Transverse colon (tissue), 4 donors: ENCODE data around the gene ACLY. TPM values are rescaled to one million over a fixed set of nuclear protein-coding genes. Genes with fewer than 3 reads are reported as not detected.
"Not testable (repeated sequence)": the region's sequence is repeated elsewhere in the genome, so short reads cannot be mapped to it uniquely, and the experiment has no call there.

Source experiments
- DNase-seq: peaks from one replicate; pipeline ENCODE4 v3.0.0-alpha.2; 2019
- H3K27ac ChIP-seq, 4 donors: fragments of 200-600 bp; sonication (generic); 2 replicates each; pipeline ENCODE4 v1.5.1; 2016 to 2018; ENCODE audit warnings: inconsistent platforms in 4 of 4
- H3K27me3 ChIP-seq: fragments of 200-600 bp; sonication (generic); 2 replicates; pipeline ENCODE4 v1.5.1; 2017; ENCODE audit warnings: inconsistent platforms
- H3K36me3 ChIP-seq, 4 donors: fragments of 200-600 bp; sonication (generic); 2 replicates each; pipeline ENCODE4 v1.5.1; 2017 to 2019; ENCODE audit warnings: inconsistent platforms in 4 of 4
- H3K4me1 ChIP-seq, 4 donors: fragments of 200-600 bp; sonication (generic); 2 replicates each; pipeline ENCODE4 v1.5.1; 2017 to 2020; ENCODE audit warnings: inconsistent platforms in 4 of 4
- H3K4me3 ChIP-seq, 4 donors: fragments of 200-600 bp; sonication (generic); 1 replicate in 1 of 4; 2 replicates in 3 of 4; pipeline versions ENCODE4 v1.5.1 to v1.6.1; 2017 to 2019; ENCODE audit warnings: inconsistent platforms in 4 of 4
- H3K9me3 ChIP-seq, 2 donors: fragments of 200-600 bp; sonication (generic); 2 replicates each; pipeline ENCODE4 v1.5.1; 2017 to 2019; ENCODE audit warnings: inconsistent platforms in 2 of 2
- EP300 ChIP-seq: sonication (generic); formaldehyde crosslinking; IDR thresholded peaks from one replicate; pipeline ENCODE4 v1.6.1; 2017; ENCODE audit warnings: antibody characterized with exemption, low read depth
- POLR2A ChIP-seq: fragments of 450-650 bp; IDR thresholded peaks from one replicate; pipeline ENCODE4 v1.6.1; 2016; ENCODE audit warnings: antibody characterized with exemption, mild to moderate bottlenecking, moderate library complexity
- POLR2AphosphoS5 ChIP-seq, 3 donors: sonication (generic); formaldehyde crosslinking; IDR thresholded peaks; one replicate each; pipeline ENCODE4 v1.6.1; 2016; ENCODE audit warnings: antibody characterized with exemption in 3 of 3
- WGBS, 2 donors: methylation state at CpG; one replicate each; pipeline ENCODE4 v1.1.5; 2018; ENCODE audit warnings: low coverage in 1 of 2; 5-methylcytosine and 5-hydroxymethylcytosine counted together
- in situ Hi-C, 4 donors: fragments of 200-750 bp; cut with MboI; loops; one replicate each; pipeline versions ENCODE4 v1.15.0 to v1.15.1; 2017; ENCODE audit warnings: low sequenced_read_pairs in 3 of 4, low pct_ligation_motif_present in 1 of 4, low pct_unique_long_range_greater_than_20kb in 1 of 4
- intact Hi-C: fragments of 100-400 bp; cut with DNase I; formaldehyde crosslinking; loops from one replicate; pipeline ENCODE4 v1.15.1; 2023; ENCODE audit warnings: low total_unique reads
- total RNA-seq, 4 donors: library from RNA; depleted of rRNA; stranded (reverse); fragments of >200 nt; gene quantifications; one replicate each; pipeline ENCODE4 v1.1.0, GENCODE V29; 2016
- TF ChIP-seq, protein P1 (sequence below), 5 experiments: fragments of 200-600 bp in 3 of 5; fragments of 450-650 bp in 2 of 5; sonication (generic) in 3 of 5; IDR thresholded peaks; 1 replicate in 2 of 5; 2 replicates in 3 of 5; pipeline ENCODE4 v1.5.1; 2016 to 2017; ENCODE audit warnings: antibody characterized with exemption in 5 of 5, inconsistent platforms in 3 of 5, mild to moderate bottlenecking in 2 of 5, moderate library complexity in 1 of 5

The ACLY gene
- total RNA-seq, 4 donors from 2014 or later, result 39.2 to 69.2 (median 51.9) TPM

GRCh38 chr17:41835214-41835799 is 83.4 kb downstream of the ACLY start:
- H3K9me3 ChIP-seq, result no peaks in the 10 kb centered on the region
- WGBS, 2 donors, result 15% methylated on average over 13 of the region's 13 CpGs; no CpG with 5 or more reads in 1 of the 2 donors
- H3K36me3 ChIP-seq, result peaks cover 0 to 6% (median 0%) of the 10 kb centered on the region in 4 donors
- intact Hi-C loops (no loop called here), in situ Hi-C loops (no loop called here)
- no peaks in the 10 kb centered on the region for H3K27me3 ChIP-seq
- peak overlapping the region; percentile 59 to 87 (median 76) for H3K27ac ChIP-seq
- TF ChIP-seq, protein P1, sequence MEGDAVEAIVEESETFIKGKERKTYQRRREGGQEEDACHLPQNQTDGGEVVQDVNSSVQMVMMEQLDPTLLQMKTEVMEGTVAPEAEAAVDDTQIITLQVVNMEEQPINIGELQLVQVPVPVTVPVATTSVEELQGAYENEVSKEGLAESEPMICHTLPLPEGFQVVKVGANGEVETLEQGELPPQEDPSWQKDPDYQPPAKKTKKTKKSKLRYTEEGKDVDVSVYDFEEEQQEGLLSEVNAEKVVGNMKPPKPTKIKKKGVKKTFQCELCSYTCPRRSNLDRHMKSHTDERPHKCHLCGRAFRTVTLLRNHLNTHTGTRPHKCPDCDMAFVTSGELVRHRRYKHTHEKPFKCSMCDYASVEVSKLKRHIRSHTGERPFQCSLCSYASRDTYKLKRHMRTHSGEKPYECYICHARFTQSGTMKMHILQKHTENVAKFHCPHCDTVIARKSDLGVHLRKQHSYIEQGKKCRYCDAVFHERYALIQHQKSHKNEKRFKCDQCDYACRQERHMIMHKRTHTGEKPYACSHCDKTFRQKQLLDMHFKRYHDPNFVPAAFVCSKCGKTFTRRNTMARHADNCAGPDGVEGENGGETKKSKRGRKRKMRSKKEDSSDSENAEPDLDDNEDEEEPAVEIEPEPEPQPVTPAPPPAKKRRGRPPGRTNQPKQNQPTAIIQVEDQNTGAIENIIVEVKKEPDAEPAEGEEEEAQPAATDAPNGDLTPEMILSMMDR (IDR thresholded peaks at IDR 0.05), result no peak
- TF ChIP-seq POLR2A (no peak), EP300 (no peak), POLR2AphosphoS5 (IDR thresholded peaks at IDR 0.05) (no peak)
- peaks cover 0 to 12% (median 10%) of the 10 kb centered on the region in 4 donors for H3K4me1 ChIP-seq
- H3K4me3 ChIP-seq, result peak overlapping the region; percentile 65 to 83 (median 76)
- no peak for DNase-seq

DNA sequence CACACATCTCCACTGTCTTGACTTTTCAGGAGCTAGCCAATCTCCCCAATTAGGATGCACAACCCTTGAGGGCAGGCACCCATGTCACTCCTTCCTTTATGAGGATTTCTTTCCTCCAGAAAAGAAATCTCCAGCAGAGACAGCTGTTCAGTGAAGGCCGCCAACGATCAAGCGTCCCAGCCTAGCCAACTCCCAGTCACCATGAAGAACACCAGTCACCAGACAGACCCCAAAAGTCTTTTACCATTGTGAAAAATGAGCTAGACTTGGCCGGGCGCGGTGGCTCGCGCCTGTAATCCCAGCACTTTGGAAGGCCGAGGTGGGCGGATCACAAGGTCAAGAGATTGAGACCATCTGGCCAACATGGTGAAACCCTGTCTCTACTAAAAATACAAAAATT is 88.8 kb downstream of the ACLY start:
- WGBS, 2 donors, result 87% methylated on average over 10 of the region's 10 CpGs; no CpG with 5 or more reads in 1 of the 2 donors
- in situ Hi-C loops, H3K4me3 ChIP-seq, H3K9me3 ChIP-seq, H3K4me1 ChIP-seq, H3K36me3 ChIP-seq, H3K27me3 ChIP-seq, intact Hi-C loops, H3K27ac ChIP-seq, DNase-seq: not testable (repeated sequence)

DNA sequence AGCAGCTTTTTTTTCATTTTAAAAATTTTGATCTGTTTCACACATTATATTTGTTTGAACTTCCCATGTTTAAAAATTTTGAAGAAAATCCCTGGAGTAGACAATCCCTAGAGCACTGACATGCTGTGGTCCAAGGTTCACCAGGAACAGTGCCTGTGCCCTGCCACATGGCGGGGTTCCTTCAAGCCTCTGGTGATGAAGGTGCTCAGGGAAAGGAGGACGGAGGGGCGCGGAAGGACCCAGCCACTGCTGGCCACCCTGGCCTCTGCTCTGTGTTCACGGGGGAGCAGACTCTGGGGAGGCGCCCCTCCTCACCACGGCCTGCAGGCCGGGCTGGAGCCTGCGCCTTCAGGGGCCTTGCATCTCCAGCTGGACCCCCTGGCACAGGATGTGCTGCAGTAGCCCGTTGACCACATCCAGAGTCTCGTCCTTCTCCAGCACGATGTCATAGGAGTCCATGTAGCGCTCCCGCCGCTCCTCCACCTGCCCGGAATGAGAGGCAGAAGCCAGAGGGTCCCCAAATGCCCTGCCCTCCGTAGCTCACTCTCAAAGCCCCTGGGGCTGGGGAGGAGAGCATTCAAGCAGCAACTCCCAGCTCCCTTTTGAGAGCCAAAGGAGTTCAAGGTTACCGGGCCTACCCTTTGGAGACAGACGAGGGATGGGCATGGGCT is 93.4 kb downstream of the ACLY start:
- no peak overlapping the region for H3K4me3 ChIP-seq
- no peaks in the 10 kb centered on the region for H3K4me1 ChIP-seq
- in situ Hi-C loops, result no loop called here
- no peak for TF ChIP-seq EP300
- TF ChIP-seq, protein P1 (IDR thresholded peaks at IDR 0.05), result no peak
- TF ChIP-seq POLR2A, result no peak
- no peak for TF ChIP-seq POLR2AphosphoS5 (IDR thresholded peaks at IDR 0.05)
- H3K27ac ChIP-seq, result no peak overlapping the region
- intact Hi-C loops, result no loop called here
- H3K27me3 ChIP-seq, result no peaks in the 10 kb centered on the region
- no peaks in the 10 kb centered on the region for H3K9me3 ChIP-seq
- 90 to 100% methylated on average over 1 to 19 of the region's 19 CpGs for WGBS, 2 donors
- no peaks in the 10 kb centered on the region for H3K36me3 ChIP-seq
- DNase-seq, result no peak

- H3K4me3 ChIP-seq, result no peak overlapping the region
- no peaks in the 10 kb centered on the region for H3K36me3 ChIP-seq
- no peaks in the 10 kb centered on the region for H3K4me1 ChIP-seq
- no peak overlapping the region for H3K27ac ChIP-seq
- in situ Hi-C loops (no loop called here), intact Hi-C loops (no loop called here)
- H3K9me3 ChIP-seq, result no peaks in the 10 kb centered on the region
- TF ChIP-seq POLR2AphosphoS5 (IDR thresholded peaks at IDR 0.05), result no peak
- TF ChIP-seq EP300, result no peak
- no peak for TF ChIP-seq POLR2A
- TF ChIP-seq, protein P1 (IDR thresholded peaks at IDR 0.05), result no peak
- 57 to 67% methylated on average over 1 to 7 of the region's 7 CpGs for WGBS, 2 donors
- no peaks in the 10 kb centered on the region for H3K27me3 ChIP-seq
- no peak for DNase-seq
Measured at GRCh38 chr17:41824086-41824485, 94.7 kb downstream of the ACLY start.
